Neuronal stem cell (in vitro differentiated cells): Measurements from ENCODE around the gene ARHGAP26.
A peak's percentile ranks its signal among the peaks of the same experiment; 100 is the strongest.

ENCODE experiments used
- DNase-seq: peaks from one replicate; pipeline ENCODE4 v3.0.0-alpha.2; 2013; ENCODE audit warnings: low spot score
- H2AFZ ChIP-seq: one replicate; pipeline ENCODE4 v1.6.1; 2013; ENCODE audit warnings: mild to moderate bottlenecking, low read length, inconsistent platforms
- H2AK5ac ChIP-seq: 2 replicates; pipeline ENCODE4 v1.6.1; 2013; ENCODE audit warnings: low read depth, mild to moderate bottlenecking, inconsistent platforms, low read length, moderate library complexity, mixed read lengths
- H2BK120ac ChIP-seq: 2 replicates; pipeline ENCODE4 v1.6.1; 2013; ENCODE audit warnings: low read depth, mild to moderate bottlenecking, inconsistent platforms, low read length, moderate library complexity, mixed read lengths
- H2BK12ac ChIP-seq: one replicate; pipeline ENCODE4 v1.6.1; 2013; ENCODE audit warnings: low read length, inconsistent platforms
- H2BK15ac ChIP-seq: 2 replicates; pipeline ENCODE4 v1.6.1; 2013; ENCODE audit warnings: mild to moderate bottlenecking, low read length, inconsistent platforms, mixed read lengths
- H2BK5ac ChIP-seq: one replicate; pipeline ENCODE4 v1.6.1; 2013; ENCODE audit warnings: inconsistent platforms, mild to moderate bottlenecking, low read length, moderate library complexity
- H3K14ac ChIP-seq: one replicate; pipeline ENCODE4 v1.6.1; 2013; ENCODE audit warnings: low read length, inconsistent platforms
- H3K18ac ChIP-seq: 2 replicates; pipeline ENCODE4 v1.6.1; 2013; ENCODE audit warnings: low read length, inconsistent platforms
- H3K23ac ChIP-seq: 2 replicates; pipeline ENCODE4 v1.6.1; 2013; ENCODE audit warnings: low read depth, mild to moderate bottlenecking, mixed read lengths, low read length, inconsistent platforms; ENCODE audit not compliant: poor library complexity
- H3K27ac ChIP-seq: replicated peaks from 3 replicates; pipeline ENCODE4 v1.5.1; 2013; ENCODE audit warnings: low read length, inconsistent platforms
- H3K27me3 ChIP-seq, 3 experiments: 2 replicates each; pipeline ENCODE4 v1.6.1; 2013; ENCODE audit warnings: low read length in 3 of 3, mild to moderate bottlenecking in 2 of 3, inconsistent platforms in 1 of 3, low read depth in 1 of 3, mixed read lengths in 1 of 3, moderate library complexity in 1 of 3; ENCODE audit not compliant: control insufficient read depth in 3 of 3, insufficient read depth in 3 of 3
- H3K36me3 ChIP-seq, 2 donors: replicated peaks in 1 of 2; 2 replicates each; pipeline ENCODE4 v1.6.1; 2013; ENCODE audit warnings: low read length in 2 of 2; ENCODE audit not compliant: control insufficient read depth in 2 of 2, insufficient read depth in 2 of 2
- H3K4ac ChIP-seq: 2 replicates; pipeline ENCODE4 v1.6.1; 2013; ENCODE audit warnings: inconsistent platforms, mild to moderate bottlenecking, low read length, moderate library complexity
- H3K4me1 ChIP-seq, 2 donors: 1 replicate in 1 of 2; 2 replicates in 1 of 2; pipeline ENCODE4 v1.6.1; 2013; ENCODE audit warnings: low read length in 2 of 2, low read depth in 1 of 2; ENCODE audit not compliant: control insufficient read depth in 2 of 2, insufficient read depth in 1 of 2
- H3K4me2 ChIP-seq: one replicate; pipeline ENCODE4 v1.6.1; 2013; ENCODE audit warnings: mild to moderate bottlenecking, low read length, inconsistent platforms; ENCODE audit not compliant: insufficient read depth, poor library complexity, severe bottlenecking
- H3K4me3 ChIP-seq, 2 donors: 2 replicates each; pipeline ENCODE4 v1.5.1; 2013; ENCODE audit warnings: low read length in 2 of 2, mild to moderate bottlenecking in 2 of 2, inconsistent platforms in 1 of 2, moderate library complexity in 1 of 2
- H3K79me1 ChIP-seq: one replicate; pipeline ENCODE4 v1.6.1; 2013; ENCODE audit warnings: low read depth, mild to moderate bottlenecking, inconsistent platforms, low read length, moderate library complexity
- H3K9ac ChIP-seq: one replicate; pipeline ENCODE4 v1.6.1; 2013; ENCODE audit warnings: mild to moderate bottlenecking, low read depth, low read length, inconsistent platforms; ENCODE audit not compliant: poor library complexity
- H3K9me3 ChIP-seq, 2 donors: replicated peaks in 1 of 2; 2 replicates each; pipeline versions ENCODE3 to v1.6.1; 2013; ENCODE audit warnings: low read length in 2 of 2, mild to moderate bottlenecking in 2 of 2, inconsistent platforms in 1 of 2, low read depth in 1 of 2, mixed read lengths in 1 of 2, moderate library complexity in 1 of 2; ENCODE audit not compliant: control insufficient read depth in 2 of 2, insufficient read depth in 1 of 2
- H4K8ac ChIP-seq: one replicate; pipeline ENCODE4 v1.6.1; 2013; ENCODE audit warnings: low read depth, mild to moderate bottlenecking, inconsistent platforms, low read length, moderate library complexity
- H4K91ac ChIP-seq: one replicate; pipeline ENCODE4 v1.6.1; 2013; ENCODE audit warnings: low read length, low read depth, mild to moderate bottlenecking, inconsistent platforms; ENCODE audit not compliant: poor library complexity
- WGBS, 2 donors: extraction: QIAGEN DNeasy Blood & Tissue Kit; methylation state at CpG; one replicate each; pipeline ENCODE4 v1.1.7; 2013; ENCODE audit warnings: missing lambda C conversion rate in 2 of 2, mixed read lengths in 1 of 2; ENCODE audit not compliant: insufficient read length in 2 of 2, insufficient replicate concordance in 1 of 2; ENCODE audit errors: extremely low coverage in 2 of 2; 5-methylcytosine and 5-hydroxymethylcytosine counted together

The ARHGAP26 gene

DNA sequence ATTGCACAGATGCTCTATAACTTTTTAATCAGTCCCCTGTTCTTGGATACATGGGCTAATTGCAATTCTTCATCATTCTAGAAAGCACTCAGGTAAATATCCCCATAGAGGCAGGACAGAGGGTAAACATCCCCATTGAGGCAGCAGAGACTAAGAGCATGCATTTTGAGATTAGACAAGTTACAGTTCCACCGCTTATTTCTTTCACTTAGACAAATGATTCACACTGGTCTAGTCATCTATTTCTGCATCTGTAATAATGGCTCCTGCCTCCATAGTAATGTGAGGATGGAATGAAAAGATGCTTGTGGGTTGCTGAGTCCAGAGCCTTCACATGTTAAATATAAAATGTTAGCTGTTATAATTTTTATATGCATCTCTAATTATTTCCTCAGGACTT, 276.9 kb downstream of the ARHGAP26 start:
- no peak overlapping the region for H2BK15ac ChIP-seq
- H2BK12ac ChIP-seq: no peak overlapping the region
- H3K4me3 ChIP-seq: no peak overlapping the region
- no peak overlapping the region for H4K91ac ChIP-seq
- no peaks in the 10 kb centered on the region for H3K36me3 ChIP-seq
- H3K79me1 ChIP-seq: no peaks in the 10 kb centered on the region
- no peaks in the 10 kb centered on the region for H3K9me3 ChIP-seq
- H3K23ac ChIP-seq: no peak overlapping the region
- H3K14ac ChIP-seq: no peak overlapping the region
- DNase-seq: no peak
- no peak overlapping the region for H3K4ac ChIP-seq
- H3K27ac ChIP-seq: no peak overlapping the region
- no peak overlapping the region for H4K8ac ChIP-seq
- no peak overlapping the region for H2BK120ac ChIP-seq
- no peak overlapping the region for H3K9ac ChIP-seq
- H2AFZ ChIP-seq: no peak overlapping the region
- H3K4me2 ChIP-seq: no peak overlapping the region
- no peak overlapping the region for H2BK5ac ChIP-seq
- no peaks in the 10 kb centered on the region for H3K27me3 ChIP-seq
- H3K4me1 ChIP-seq: peaks cover 4 to 7% of the 10 kb centered on the region in 2 donors
- H2AK5ac ChIP-seq: no peak overlapping the region
- WGBS, 2 donors: no CpG with 5 or more reads among the region's 1 CpG
- no peak overlapping the region for H3K18ac ChIP-seq

DNA sequence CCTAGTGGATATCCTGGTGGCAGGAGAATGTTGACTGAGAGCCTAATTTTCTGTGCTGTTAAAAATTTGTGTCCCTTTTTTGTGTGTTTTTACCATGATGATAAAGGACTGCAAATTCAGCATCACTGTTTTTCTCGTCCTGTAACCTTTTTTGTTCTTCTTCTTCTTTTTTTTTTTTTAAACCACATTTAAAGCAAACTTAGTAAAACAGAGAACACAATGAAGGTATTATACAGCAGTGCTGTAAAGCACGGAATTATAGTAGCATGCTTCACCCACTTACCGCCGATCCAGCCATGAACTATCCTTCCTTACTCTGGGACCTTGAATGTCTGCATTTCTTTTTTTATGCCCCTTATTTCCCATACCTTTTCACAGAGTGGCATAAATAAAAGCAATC, 280.0 kb downstream of the ARHGAP26 start:
- Histone ChIP-seq H2BK5ac (no peak overlapping the region), H3K4me3 (no peak overlapping the region), H3K27me3 (no peaks in the 10 kb centered on the region), H2BK120ac (peak overlapping the region; percentile 35), H2BK12ac (no peak overlapping the region), H3K23ac (no peak overlapping the region), H3K9me3 (no peaks in the 10 kb centered on the region), H3K4ac (no peak overlapping the region), H3K4me1 (peaks cover 2 to 7% of the 10 kb centered on the region in 2 donors), H3K79me1 (no peaks in the 10 kb centered on the region), H4K8ac (no peak overlapping the region), H2AFZ (no peak overlapping the region), H3K18ac (no peak overlapping the region), H4K91ac (no peak overlapping the region), H3K9ac (no peak overlapping the region), H2AK5ac (no peak overlapping the region), H3K14ac (no peak overlapping the region), H3K27ac (no peak overlapping the region), H3K36me3 (no peaks in the 10 kb centered on the region), H3K4me2 (no peak overlapping the region), H2BK15ac (no peak overlapping the region)
- DNase-seq: no peak
- WGBS, 2 donors: no CpG with 5 or more reads among the region's 4 CpGs

GRCh38 chr5:143051244-143052058, 281.3 kb downstream of the ARHGAP26 start:
- no peak for DNase-seq
- Histone ChIP-seq H3K9me3 (no peaks in the 10 kb centered on the region), H3K36me3 (no peaks in the 10 kb centered on the region), H3K79me1 (no peaks in the 10 kb centered on the region), H3K9ac (no peak overlapping the region), H3K27ac (no peak overlapping the region), H3K27me3 (no peaks in the 10 kb centered on the region), H2BK12ac (no peak overlapping the region), H2BK5ac (no peak overlapping the region), H2BK15ac (no peak overlapping the region), H3K4me1 (peaks cover 2 to 7% of the 10 kb centered on the region in 2 donors), H4K91ac (no peak overlapping the region), H2AFZ (peak overlapping the region; percentile 42), H2AK5ac (no peak overlapping the region), H4K8ac (no peak overlapping the region), H3K4ac (no peak overlapping the region), H3K4me2 (no peak overlapping the region), H3K14ac (no peak overlapping the region), H3K18ac (no peak overlapping the region), H2BK120ac (no peak overlapping the region), H3K23ac (no peak overlapping the region), H3K4me3 (no peak overlapping the region)
- WGBS, 2 donors: no CpG with 5 or more reads among the region's 7 CpGs

DNA sequence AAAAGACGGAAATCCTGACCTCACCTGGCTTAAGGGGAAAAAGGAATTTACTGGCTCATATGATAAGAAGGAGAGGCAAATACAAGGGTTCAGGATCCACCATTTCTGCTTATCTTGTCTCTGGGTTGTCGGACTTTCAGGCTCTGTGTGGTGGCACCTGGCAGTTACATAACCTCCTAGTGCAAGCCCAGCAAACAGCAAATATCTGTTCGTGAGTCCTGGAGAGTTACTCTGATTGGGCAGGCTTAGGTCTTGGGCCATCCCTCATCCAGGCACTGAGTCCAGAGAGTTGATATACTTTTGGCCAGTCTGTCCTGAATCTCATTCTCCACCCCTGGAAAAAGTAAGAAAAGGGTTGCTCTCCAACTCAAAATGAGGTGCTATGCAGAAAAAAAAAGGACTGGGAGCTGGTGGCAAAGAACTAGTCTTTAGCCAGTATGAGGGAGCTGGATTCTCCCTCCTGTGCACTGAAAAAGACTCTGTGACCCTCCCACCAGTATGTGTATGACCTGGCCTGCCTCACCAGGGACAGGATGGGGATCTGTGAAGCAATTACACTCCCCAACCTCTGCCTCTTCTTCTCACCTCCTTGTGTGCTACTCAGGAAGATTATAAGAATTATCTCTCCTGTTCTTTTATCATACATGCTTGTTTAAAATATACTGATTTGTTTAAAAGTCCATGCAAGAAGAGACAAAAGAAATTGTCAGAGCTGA, 282.9 kb downstream of the ARHGAP26 start:
- H3K4me3 ChIP-seq: no peak overlapping the region
- H3K9me3 ChIP-seq: no peaks in the 10 kb centered on the region
- WGBS, 2 donors: no CpG with 5 or more reads among the region's 3 CpGs
- no peak overlapping the region for H3K4me2 ChIP-seq
- no peak overlapping the region for H2BK12ac ChIP-seq
- no peak overlapping the region for H2AFZ ChIP-seq
- peaks cover 2 to 7% of the 10 kb centered on the region in 2 donors for H3K4me1 ChIP-seq
- no peak overlapping the region for H3K9ac ChIP-seq
- H3K14ac ChIP-seq: no peak overlapping the region
- H3K79me1 ChIP-seq: no peaks in the 10 kb centered on the region
- no peak overlapping the region for H4K91ac ChIP-seq
- no peak overlapping the region for H3K23ac ChIP-seq
- no peak overlapping the region for H3K27ac ChIP-seq
- no peak overlapping the region for H2BK15ac ChIP-seq
- no peak overlapping the region for H3K18ac ChIP-seq
- H2BK120ac ChIP-seq: no peak overlapping the region
- no peak for DNase-seq
- H3K36me3 ChIP-seq: no peaks in the 10 kb centered on the region
- H4K8ac ChIP-seq: no peak overlapping the region
- no peak overlapping the region for H2BK5ac ChIP-seq
- no peak overlapping the region for H2AK5ac ChIP-seq
- no peaks in the 10 kb centered on the region for H3K27me3 ChIP-seq
- H3K4ac ChIP-seq: no peak overlapping the region
